Ishikawa (cell line): ENCODE results near the gene OLR1.

Source experiments
- CEBPB ChIP-seq: IDR thresholded peaks from 2 replicates; pipeline ENCODE4 v1.6.1; 2012
- CREB1 ChIP-seq: IDR thresholded peaks from 2 replicates; pipeline ENCODE4 v1.6.1; 2012; ENCODE audit warnings: low read depth
- EGR1 ChIP-seq: IDR thresholded peaks from 2 replicates; pipeline ENCODE4 v1.6.1; 2012
- EP300 ChIP-seq: IDR thresholded peaks from 2 replicates; pipeline ENCODE4 v1.6.1; 2012; ENCODE audit warnings: borderline replicate concordance
- FOXM1 ChIP-seq: IDR thresholded peaks from 2 replicates; pipeline ENCODE4 v1.6.1; 2012; ENCODE audit warnings: low read depth, borderline replicate concordance
- MAX ChIP-seq: IDR thresholded peaks from 2 replicates; pipeline ENCODE4 v1.6.1; 2012
- NFIC ChIP-seq: IDR thresholded peaks from 2 replicates; pipeline ENCODE4 v1.6.1; 2012
- RAD21 ChIP-seq: IDR thresholded peaks from 2 replicates; pipeline ENCODE4 v1.6.1; 2012; ENCODE audit warnings: low read depth
- REST ChIP-seq: IDR thresholded peaks from 2 replicates; pipeline ENCODE4 v1.6.1; 2012; ENCODE audit warnings: low read depth, mild to moderate bottlenecking
- TAF1 ChIP-seq: IDR thresholded peaks from 2 replicates; pipeline ENCODE4 v1.6.1; 2012; ENCODE audit warnings: low read depth, mild to moderate bottlenecking
- TCF12 ChIP-seq: IDR thresholded peaks from 2 replicates; pipeline ENCODE4 v1.6.1; 2012; ENCODE audit warnings: low read depth
- TEAD4 ChIP-seq: IDR thresholded peaks from 2 replicates; pipeline ENCODE4 v1.6.1; 2012
- USF1 ChIP-seq: IDR thresholded peaks from 2 replicates; pipeline ENCODE4 v1.6.1; 2012
- YY1 ChIP-seq: IDR thresholded peaks from 2 replicates; pipeline ENCODE4 v1.6.1; 2012; ENCODE audit warnings: low read depth
- ZBTB7A ChIP-seq: IDR thresholded peaks from 2 replicates; pipeline ENCODE4 v1.6.1; 2012; ENCODE audit warnings: low read depth

OLR1 gene

GRCh38 chr12:10115890-10116289, 56.0 kb downstream of the OLR1 start:
- TF ChIP-seq TCF12 (no peak), NFIC (no peak), EGR1 (no peak), TAF1 (no peak), CREB1 (no peak), FOXM1 (no peak), USF1 (no peak), REST (no peak)

- TF ChIP-seq EP300 (no peak), MAX (no peak), FOXM1 (no peak), TCF12 (no peak), TAF1 (no peak), CEBPB (no peak), EGR1 (no peak), CREB1 (no peak), RAD21 (no peak), USF1 (no peak), TEAD4 (no peak)
Measured at GRCh38 chr12:10115311-10115710, 56.6 kb downstream of the OLR1 start.

- TF ChIP-seq CREB1: no peak
- TF ChIP-seq EP300: no peak
- TF ChIP-seq REST: no peak
- no peak for TF ChIP-seq ZBTB7A
- TF ChIP-seq MAX: no peak
- TF ChIP-seq FOXM1: no peak
- TF ChIP-seq RAD21: no peak
Measured at GRCh38 chr12:10113920-10114319, 58.0 kb downstream of the OLR1 start.

- no peak for TF ChIP-seq NFIC
- TF ChIP-seq FOXM1: no peak
- no peak for TF ChIP-seq CREB1
- TF ChIP-seq TAF1: no peak
- no peak for TF ChIP-seq ZBTB7A
- no peak for TF ChIP-seq TEAD4
- TF ChIP-seq EGR1: no peak
- TF ChIP-seq USF1: no peak
- TF ChIP-seq EP300: no peak
- TF ChIP-seq CEBPB: no peak
- no peak for TF ChIP-seq TCF12
Measured at GRCh38 chr12:10113075-10113474, 58.9 kb downstream of the OLR1 start.

GRCh38 chr12:10111451-10111850, 60.5 kb downstream of the OLR1 start:
- TF ChIP-seq TAF1 (no peak), ZBTB7A (no peak), YY1 (no peak), CEBPB (no peak), RAD21 (no peak), MAX (no peak), EP300 (no peak), TCF12 (no peak), EGR1 (no peak), REST (no peak), FOXM1 (no peak), USF1 (no peak), CREB1 (no peak), NFIC (no peak), TEAD4 (no peak)
